GM12891 (cell line): Measurements from ENCODE around the gene FGF18.

ENCODE experiments used
- PAX5 ChIP-seq: IDR thresholded peaks from 2 replicates; pipeline ENCODE4 v1.6.1; 2011; ENCODE audit warnings: low read length, moderate library complexity, mild to moderate bottlenecking; ENCODE audit not compliant: insufficient read depth, severe bottlenecking
- POLR2A ChIP-seq: IDR thresholded peaks from 2 replicates; pipeline ENCODE4 v1.6.1; 2011; ENCODE audit warnings: low read depth, low read length, control low read depth
- POLR2AphosphoS5 ChIP-seq: IDR thresholded peaks from 2 replicates; pipeline ENCODE4 v1.6.1; 2011; ENCODE audit warnings: low read depth, low read length, control low read depth
- POU2F2 ChIP-seq: IDR thresholded peaks from 2 replicates; pipeline ENCODE4 v1.6.1; 2011; ENCODE audit warnings: low read depth, mild to moderate bottlenecking, control low read depth, low read length, moderate library complexity
- SPI1 ChIP-seq: IDR thresholded peaks from 2 replicates; pipeline ENCODE4 v1.6.1; 2011; ENCODE audit warnings: low read depth, low read length, control low read depth
- TAF1 ChIP-seq: IDR thresholded peaks from 2 replicates; pipeline ENCODE4 v1.6.1; 2011; ENCODE audit warnings: low read depth, low read length, control low read depth

- TF ChIP-seq POLR2AphosphoS5 (no peak), PAX5 (no peak), SPI1 (no peak), POU2F2 (no peak), POLR2A (no peak), TAF1 (no peak)
Observed at GRCh38 chr5:171422495-171422894, 3.0 kb downstream of the FGF18 start.
